Caco-2 (cell line): Measurements from ENCODE around the gene IPO11. TPM values are rescaled to one million over a fixed set of nuclear protein-coding genes. Genes with fewer than 3 reads are reported as not detected.

Source experiments
- BruUV-seq: library from RNA; stranded (reverse); fragments of 400-500 nt; replicated peaks from 2 replicates; lab custom pipeline; 2021; lab: Mats Ljungman, UMichigan
- CTCF ChIA-PET: fragments of 300-600 bp; sonication (Branson Sonifier 250); formaldehyde crosslinking; loops from one replicate; lab custom pipeline; 2022; ENCODE audit warnings: antibody characterized with exemption; lab: Charles Lee
- POLR2A ChIA-PET: fragments of 300-600 bp; sonication (Branson Sonifier 250); formaldehyde crosslinking; loops from one replicate; lab custom pipeline; 2022; ENCODE audit warnings: antibody characterized with exemption; lab: Charles Lee
- DNase-seq, 2 experiments: peaks; one replicate each; pipeline versions ENCODE4 v3.0.0 to v3.0.0-alpha.2; 2020 to 2022
- H3K27me3 ChIP-seq: replicated peaks from 2 replicates; pipeline ENCODE4 v1.6.0; 2011; ENCODE audit warnings: low read length; ENCODE audit not compliant: control insufficient read depth, insufficient read depth
- H3K36me3 ChIP-seq: 2 replicates; pipeline ENCODE4 v1.5.1; 2011; ENCODE audit warnings: low read length; ENCODE audit not compliant: control insufficient read depth, insufficient read depth
- H3K4me1 ChIP-seq: fragments of 250-450 bp; sonication (Bioruptor Pico); 2 replicates; pipeline ENCODE4 v1.5.1; 2020; ENCODE audit warnings: mild to moderate bottlenecking
- H3K4me3 ChIP-seq: 2 replicates; pipeline ENCODE4 v1.5.1; 2011; ENCODE audit warnings: low read depth, mild to moderate bottlenecking, control low read depth, low read length
- H3K9me3 ChIP-seq: fragments of 250-450 bp; sonication (Bioruptor Pico); 2 replicates; pipeline ENCODE4 v1.5.1; 2020; ENCODE audit warnings: mild to moderate bottlenecking, moderate library complexity
- H3K27ac Mint-ChIP-seq: one replicate; pipeline ENCODE4 v1.8.0; 2022; ENCODE audit warnings: mixed read lengths; ENCODE audit not compliant: unreplicated experiment
- H3K27me3 Mint-ChIP-seq: one replicate; pipeline ENCODE4 v1.8.0; 2022; ENCODE audit warnings: mixed read lengths; ENCODE audit not compliant: insufficient read depth, unreplicated experiment
- H3K36me3 Mint-ChIP-seq: one replicate; pipeline ENCODE4 v1.8.0; 2022; ENCODE audit warnings: mild to moderate bottlenecking, mixed read lengths; ENCODE audit not compliant: insufficient read depth, unreplicated experiment
- H3K4me1 Mint-ChIP-seq: one replicate; pipeline ENCODE4 v1.8.0; 2022; ENCODE audit warnings: low read depth, mixed read lengths; ENCODE audit not compliant: unreplicated experiment
- H3K4me3 Mint-ChIP-seq: one replicate; pipeline ENCODE4 v1.8.0; 2022; ENCODE audit warnings: mild to moderate bottlenecking, moderate library complexity, mixed read lengths; ENCODE audit not compliant: unreplicated experiment
- H3K9me3 Mint-ChIP-seq: one replicate; pipeline ENCODE4 v1.8.0; 2022; ENCODE audit warnings: mixed read lengths; ENCODE audit not compliant: unreplicated experiment
- intact Hi-C: fragments of 100-400 bp; cut with micrococcal nuclease; formaldehyde crosslinking; loops from one replicate; pipeline ENCODE4 v1.10.0; 2022; ENCODE audit not compliant: unreplicated experiment
- total RNA-seq: library from RNA; stranded (reverse); gene quantifications from 2 replicates; pipeline ENCODE4 v1.2.3, GENCODE V29; 2022
- TF ChIP-seq, protein P1 (sequence below), 2 experiments: fragments of 200-600 bp in 1 of 2; IDR thresholded peaks; 1 replicate in 1 of 2; 2 replicates in 1 of 2; pipeline versions ENCODE4 v1.5.1 to v1.8.0; 2011 to 2022; ENCODE audit warnings: antibody characterized with exemption in 1 of 2, control low read depth in 1 of 2, inconsistent platforms in 1 of 2, low read depth in 1 of 2, low read length in 1 of 2, mild to moderate bottlenecking in 1 of 2, moderate library complexity in 1 of 2; ENCODE audit not compliant: insufficient read depth in 1 of 2, severe bottlenecking in 1 of 2, unreplicated experiment in 1 of 2

Gene IPO11
- total RNA-seq, 1 experiment from 2014 or later, result 54.1 TPM

DNA sequence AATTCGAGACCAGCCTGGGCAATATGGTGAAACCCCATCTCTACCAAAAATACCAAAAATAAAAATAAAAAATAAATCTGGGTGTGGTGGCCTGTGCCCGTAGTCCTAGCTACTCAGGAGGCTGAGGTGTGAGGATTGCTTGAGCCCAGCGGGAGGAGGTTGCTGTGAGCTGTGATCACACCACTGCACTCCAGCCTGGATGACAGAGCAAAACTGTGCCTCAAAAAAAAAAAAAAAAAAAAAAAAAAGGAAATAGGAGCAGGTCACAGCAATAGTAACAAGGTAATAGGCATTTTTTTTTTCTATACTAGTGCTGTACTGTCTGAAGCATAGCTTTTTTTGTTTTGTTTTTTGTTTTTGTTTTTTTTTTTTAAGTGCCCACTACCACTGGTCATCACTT lies 171.8 kb downstream of the IPO11 start:
- H3K4me1 ChIP-seq, result no peaks in the 10 kb centered on the region; the same call in 1 of the 2 replicates
- BruUV-seq, result no TSS peak
- ChIA-PET CTCF (no interaction called here), POLR2A (no interaction called here)
- Mint-ChIP-seq H3K4me1 (peaks cover 12% of the 10 kb centered on the region), H3K27me3 (no peaks in the 10 kb centered on the region), H3K27ac (no peak overlapping the region), H3K36me3 (peaks cover 41% of the 10 kb centered on the region), H3K4me3 (no peak overlapping the region), H3K9me3 (no peaks in the 10 kb centered on the region)
- no peak overlapping the region for H3K4me3 ChIP-seq
- DNase-seq, result no peak
- TF ChIP-seq, protein P1, sequence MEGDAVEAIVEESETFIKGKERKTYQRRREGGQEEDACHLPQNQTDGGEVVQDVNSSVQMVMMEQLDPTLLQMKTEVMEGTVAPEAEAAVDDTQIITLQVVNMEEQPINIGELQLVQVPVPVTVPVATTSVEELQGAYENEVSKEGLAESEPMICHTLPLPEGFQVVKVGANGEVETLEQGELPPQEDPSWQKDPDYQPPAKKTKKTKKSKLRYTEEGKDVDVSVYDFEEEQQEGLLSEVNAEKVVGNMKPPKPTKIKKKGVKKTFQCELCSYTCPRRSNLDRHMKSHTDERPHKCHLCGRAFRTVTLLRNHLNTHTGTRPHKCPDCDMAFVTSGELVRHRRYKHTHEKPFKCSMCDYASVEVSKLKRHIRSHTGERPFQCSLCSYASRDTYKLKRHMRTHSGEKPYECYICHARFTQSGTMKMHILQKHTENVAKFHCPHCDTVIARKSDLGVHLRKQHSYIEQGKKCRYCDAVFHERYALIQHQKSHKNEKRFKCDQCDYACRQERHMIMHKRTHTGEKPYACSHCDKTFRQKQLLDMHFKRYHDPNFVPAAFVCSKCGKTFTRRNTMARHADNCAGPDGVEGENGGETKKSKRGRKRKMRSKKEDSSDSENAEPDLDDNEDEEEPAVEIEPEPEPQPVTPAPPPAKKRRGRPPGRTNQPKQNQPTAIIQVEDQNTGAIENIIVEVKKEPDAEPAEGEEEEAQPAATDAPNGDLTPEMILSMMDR (IDR thresholded peaks at IDR 0.05; ENCODE audit: insufficient read depth in 1 of 2, low read depth in 1 of 2, low read length in 1 of 2, severe bottlenecking in 1 of 2, unreplicated experiment in 1 of 2), result no peak
- intact Hi-C loops, result no loop called here
- H3K9me3 ChIP-seq, result no peaks in the 10 kb centered on the region
- no peaks in the 10 kb centered on the region for H3K27me3 ChIP-seq
- H3K36me3 ChIP-seq, result peaks cover 2% of the 10 kb centered on the region; the same call in 1 of the 2 replicates

DNA sequence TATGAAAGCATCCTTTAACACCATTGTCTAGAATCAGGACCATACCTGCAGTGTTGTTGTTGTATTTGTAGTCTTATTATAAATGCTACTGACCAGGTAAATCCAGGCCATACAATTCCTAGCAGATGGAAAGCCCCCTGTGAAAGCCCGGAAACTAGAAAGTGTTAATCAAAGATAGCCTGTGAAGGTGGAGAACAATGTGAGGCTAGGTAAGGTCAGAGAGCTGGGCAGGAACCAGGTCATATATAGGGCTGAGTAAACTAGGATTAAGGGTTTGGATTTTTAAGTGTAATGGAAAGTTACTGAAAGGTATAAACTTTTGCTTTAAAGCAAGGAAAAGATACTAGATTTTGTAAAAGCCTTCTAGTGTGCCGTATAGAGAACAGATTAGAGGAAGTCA lies 172.7 kb downstream of the IPO11 start:
- BruUV-seq, result no TSS peak

DNA sequence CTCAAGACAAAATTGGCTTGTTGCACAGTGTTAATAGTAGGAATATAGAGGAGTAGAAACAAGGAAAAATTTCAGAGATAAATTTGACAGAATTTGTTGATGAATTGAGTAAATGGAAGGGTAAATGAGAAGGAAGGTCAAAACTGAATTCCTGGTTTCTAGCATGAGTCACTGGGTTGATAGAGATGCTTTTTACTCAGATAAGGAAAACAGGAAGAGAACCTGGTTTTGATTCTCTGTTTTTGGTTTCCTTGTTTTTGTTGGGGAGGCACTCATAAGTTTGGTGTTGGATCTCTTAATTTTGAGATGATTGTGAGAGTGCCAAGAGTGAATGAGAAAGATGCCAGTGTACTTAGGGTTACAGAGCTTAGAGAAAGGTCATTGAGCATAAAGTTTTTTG lies 173.2 kb downstream of the IPO11 start:
- H3K27ac Mint-ChIP-seq, result no peak overlapping the region
- TF ChIP-seq, protein P1 (IDR thresholded peaks at IDR 0.05; ENCODE audit: insufficient read depth in 1 of 2, low read depth in 1 of 2, low read length in 1 of 2, severe bottlenecking in 1 of 2, unreplicated experiment in 1 of 2), result no peak

More for the DNA sequence above, 172.7 kb downstream of the IPO11 start:
- Histone ChIP-seq H3K4me3 (no peak overlapping the region), H3K9me3 (no peaks in the 10 kb centered on the region), H3K36me3 (peaks cover 2% of the 10 kb centered on the region; the same call in 1 of the 2 replicates), H3K27me3 (no peaks in the 10 kb centered on the region), H3K4me1 (no peaks in the 10 kb centered on the region; the same call in 1 of the 2 replicates)
- intact Hi-C loops, result no loop called here
- no peaks in the 10 kb centered on the region for H3K9me3 Mint-ChIP-seq
- DNase-seq, result no peak
- peaks cover 12% of the 10 kb centered on the region for H3K4me1 Mint-ChIP-seq
- CTCF ChIA-PET, result no interaction called here
- POLR2A ChIA-PET, result no interaction called here
- H3K36me3 Mint-ChIP-seq, result peaks cover 42% of the 10 kb centered on the region
- TF ChIP-seq, protein P1 (IDR thresholded peaks at IDR 0.05; ENCODE audit: insufficient read depth in 1 of 2, low read depth in 1 of 2, low read length in 1 of 2, severe bottlenecking in 1 of 2, unreplicated experiment in 1 of 2), result no peak
- no peak overlapping the region for H3K27ac Mint-ChIP-seq
- no peaks in the 10 kb centered on the region for H3K27me3 Mint-ChIP-seq
- H3K4me3 Mint-ChIP-seq, result no peak overlapping the region

More for the DNA sequence above, 173.2 kb downstream of the IPO11 start:
- intact Hi-C loops, result no loop called here
- H3K36me3 Mint-ChIP-seq, result peaks cover 42% of the 10 kb centered on the region
- H3K9me3 Mint-ChIP-seq, result no peaks in the 10 kb centered on the region
- Histone ChIP-seq H3K9me3 (no peaks in the 10 kb centered on the region), H3K4me3 (no peak overlapping the region), H3K36me3 (peaks cover 2% of the 10 kb centered on the region; the same call in 1 of the 2 replicates), H3K4me1 (no peaks in the 10 kb centered on the region; the same call in 1 of the 2 replicates), H3K27me3 (no peaks in the 10 kb centered on the region)
- CTCF ChIA-PET, result no interaction called here
- H3K27me3 Mint-ChIP-seq, result no peaks in the 10 kb centered on the region
- DNase-seq, result no peak
- no peak overlapping the region for H3K4me3 Mint-ChIP-seq
- BruUV-seq, result no TSS peak
- H3K4me1 Mint-ChIP-seq, result peaks cover 12% of the 10 kb centered on the region
- POLR2A ChIA-PET, result no interaction called here
